HFFc6 (cell line): ENCODE data around the gene RUFY3. TPM values are rescaled to one million over a fixed set of nuclear protein-coding genes. Genes with fewer than 3 reads are reported as not detected.
A peak's percentile ranks its signal among the peaks of the same experiment; 100 is the strongest.
"Not testable (repeated sequence)": the region's sequence is repeated elsewhere in the genome, so short reads cannot be mapped to it uniquely, and the experiment has no call there.

Experiments used
- DNase-seq: peaks from one replicate; pipeline ENCODE4 v3.0.0-alpha.2; 2018
- H3K27ac Mint-ChIP-seq: 2 replicates; pipeline ENCODE4 v1.8.0; 2020; ENCODE audit warnings: mild to moderate bottlenecking, mixed read lengths
- H3K27me3 Mint-ChIP-seq: 2 replicates; pipeline ENCODE4 v1.8.0; 2021; ENCODE audit warnings: mild to moderate bottlenecking, moderate library complexity, mixed read lengths; ENCODE audit not compliant: insufficient read depth
- H3K36me3 Mint-ChIP-seq: 2 replicates; pipeline ENCODE4 v1.8.0; 2021; ENCODE audit warnings: low read depth, mixed read lengths
- H3K4me1 Mint-ChIP-seq: 2 replicates; pipeline ENCODE4 v1.8.0; 2020; ENCODE audit warnings: low read depth, mixed read lengths
- H3K4me3 Mint-ChIP-seq: 2 replicates; pipeline ENCODE4 v1.8.0; 2020; ENCODE audit warnings: mild to moderate bottlenecking, moderate library complexity, mixed read lengths
- H3K9me3 Mint-ChIP-seq: 2 replicates; pipeline ENCODE4 v1.8.0; 2020; ENCODE audit warnings: mild to moderate bottlenecking, mixed read lengths
- total RNA-seq, 6 experiments: library from RNA; stranded (reverse); fragmentation: NEBNext Ultra II Directional; extraction: Animal tissue kit (Norgen Biotek cat#: 25700); gene quantifications; 2 replicates in 1 of 6; 3 replicates in 5 of 6; pipeline ENCODE4 v1.2.3, GENCODE V29; 2021
- TF ChIP-seq, protein P1 (sequence below): fragments of 200-600 bp; sonication (generic); IDR thresholded peaks from 2 replicates; pipeline ENCODE4 v1.5.0; 2021; ENCODE audit warnings: antibody characterized with exemption, mild to moderate bottlenecking

Gene RUFY3
- total RNA-seq, 6 experiments from 2014 or later = 35.7 to 44.8 (median 38.4) TPM

DNA sequence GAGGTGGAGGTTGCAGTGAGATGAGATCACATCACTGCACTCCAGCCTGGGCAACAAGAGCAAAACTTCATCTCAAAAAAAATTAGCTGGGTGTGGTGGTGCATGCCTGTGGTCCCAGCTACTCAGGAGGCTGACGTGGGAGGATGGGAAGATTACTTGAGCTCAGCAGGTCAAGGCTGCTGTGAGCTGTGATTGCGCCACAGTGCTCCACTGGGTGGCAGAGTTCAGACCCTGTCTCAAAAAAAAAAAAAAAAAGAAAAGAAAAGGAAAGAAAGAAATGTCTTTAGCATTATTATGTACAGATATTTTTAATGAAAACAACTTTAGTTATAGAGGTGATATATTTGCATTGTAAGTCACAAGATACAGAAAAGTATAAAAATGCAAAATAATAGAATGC lies 14.2 kb downstream of the RUFY3 start:
- Mint-ChIP-seq H3K4me3 (peak overlapping the region; percentile 21), H3K27ac (peak overlapping the region; percentile 82), H3K4me1 (peaks cover 29% of the 10 kb centered on the region)
- not testable (repeated sequence) for H3K9me3 Mint-ChIP-seq, H3K36me3 Mint-ChIP-seq, H3K27me3 Mint-ChIP-seq
- peak; percentile 48 for DNase-seq
- TF ChIP-seq, protein P1, sequence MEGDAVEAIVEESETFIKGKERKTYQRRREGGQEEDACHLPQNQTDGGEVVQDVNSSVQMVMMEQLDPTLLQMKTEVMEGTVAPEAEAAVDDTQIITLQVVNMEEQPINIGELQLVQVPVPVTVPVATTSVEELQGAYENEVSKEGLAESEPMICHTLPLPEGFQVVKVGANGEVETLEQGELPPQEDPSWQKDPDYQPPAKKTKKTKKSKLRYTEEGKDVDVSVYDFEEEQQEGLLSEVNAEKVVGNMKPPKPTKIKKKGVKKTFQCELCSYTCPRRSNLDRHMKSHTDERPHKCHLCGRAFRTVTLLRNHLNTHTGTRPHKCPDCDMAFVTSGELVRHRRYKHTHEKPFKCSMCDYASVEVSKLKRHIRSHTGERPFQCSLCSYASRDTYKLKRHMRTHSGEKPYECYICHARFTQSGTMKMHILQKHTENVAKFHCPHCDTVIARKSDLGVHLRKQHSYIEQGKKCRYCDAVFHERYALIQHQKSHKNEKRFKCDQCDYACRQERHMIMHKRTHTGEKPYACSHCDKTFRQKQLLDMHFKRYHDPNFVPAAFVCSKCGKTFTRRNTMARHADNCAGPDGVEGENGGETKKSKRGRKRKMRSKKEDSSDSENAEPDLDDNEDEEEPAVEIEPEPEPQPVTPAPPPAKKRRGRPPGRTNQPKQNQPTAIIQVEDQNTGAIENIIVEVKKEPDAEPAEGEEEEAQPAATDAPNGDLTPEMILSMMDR = peak; percentile 64

DNA sequence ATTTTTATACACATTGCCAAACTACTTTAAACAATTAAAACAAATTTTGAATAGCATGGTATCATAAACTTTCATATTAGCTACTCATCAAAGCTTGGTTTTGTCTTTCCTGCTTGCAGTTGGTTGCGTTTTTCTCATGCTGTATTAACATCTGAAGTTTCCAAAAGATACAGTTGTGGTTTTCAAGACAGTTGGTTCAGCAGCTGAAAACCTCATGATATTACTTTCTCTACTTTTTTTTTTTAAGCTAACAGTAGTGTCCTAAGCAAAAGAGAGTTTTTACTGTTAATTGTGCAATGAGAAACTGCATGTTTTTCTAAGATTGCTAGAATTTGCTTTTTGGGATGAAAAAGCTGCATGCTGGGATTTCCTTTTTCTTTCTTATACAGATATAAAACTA lies 15.2 kb downstream of the RUFY3 start:
- H3K27me3 Mint-ChIP-seq = no peaks in the 10 kb centered on the region
- peaks cover 40% of the 10 kb centered on the region for H3K4me1 Mint-ChIP-seq
- TF ChIP-seq, protein P1 = no peak
- no peaks in the 10 kb centered on the region; the same call in 1 of the 2 replicates for H3K36me3 Mint-ChIP-seq
- H3K4me3 Mint-ChIP-seq = no peak overlapping the region
- no peak overlapping the region for H3K27ac Mint-ChIP-seq
- DNase-seq = no peak
- H3K9me3 Mint-ChIP-seq = no peaks in the 10 kb centered on the region

- Mint-ChIP-seq H3K36me3 (no peaks in the 10 kb centered on the region; the same call in 1 of the 2 replicates), H3K27ac (no peak overlapping the region), H3K27me3 (no peaks in the 10 kb centered on the region), H3K9me3 (no peaks in the 10 kb centered on the region), H3K4me3 (no peak overlapping the region), H3K4me1 (peaks cover 44% of the 10 kb centered on the region)
- no peak for DNase-seq
- TF ChIP-seq, protein P1 = no peak
Measured at GRCh38 chr4:70737409-70737808, 15.6 kb downstream of the RUFY3 start.

DNA sequence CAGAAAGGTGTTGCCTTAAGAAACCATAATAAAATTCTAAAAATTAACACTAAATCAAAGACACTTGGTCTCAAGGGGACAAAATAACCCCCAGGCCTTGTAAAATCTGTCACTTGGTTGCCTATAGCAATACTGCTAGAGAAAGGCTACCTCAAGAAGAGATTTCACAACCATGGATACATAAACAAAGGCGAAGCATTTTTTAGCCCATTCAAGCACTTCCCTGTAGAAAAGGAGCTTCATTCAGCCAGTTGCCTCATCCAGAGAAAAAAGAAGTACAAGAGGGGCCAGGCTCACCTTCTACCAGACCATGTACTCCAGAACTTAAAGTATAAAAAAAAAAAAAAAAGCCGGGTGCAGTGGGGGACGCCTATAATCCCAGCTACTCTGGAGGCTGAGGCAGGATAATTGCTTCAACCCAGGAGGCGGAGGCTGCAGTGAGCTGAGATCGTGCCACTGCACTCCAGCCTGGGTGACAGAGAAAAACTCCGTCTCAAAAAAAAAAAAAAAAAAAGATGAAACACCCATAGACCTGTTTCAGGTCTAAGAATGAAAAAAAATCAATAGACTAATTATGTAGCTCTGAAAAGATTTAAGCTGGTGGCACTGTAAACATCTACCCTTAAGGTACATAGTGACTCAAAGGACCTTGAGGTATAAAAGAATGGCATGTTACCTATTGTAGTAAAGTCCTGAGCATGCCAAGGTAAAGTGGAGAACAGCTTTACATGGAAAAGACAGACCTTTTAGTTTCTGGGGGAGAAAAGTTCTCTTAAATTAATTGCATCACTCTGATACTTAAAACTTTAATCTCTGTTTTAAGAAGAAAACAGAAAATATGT lies 18.0 kb downstream of the RUFY3 start:
- TF ChIP-seq, protein P1 = no peak
- no peaks in the 10 kb centered on the region for H3K27me3 Mint-ChIP-seq
- H3K27ac Mint-ChIP-seq = no peak overlapping the region
- peaks cover 42% of the 10 kb centered on the region for H3K4me1 Mint-ChIP-seq
- no peak overlapping the region for H3K4me3 Mint-ChIP-seq
- no peak for DNase-seq
- no peaks in the 10 kb centered on the region for H3K9me3 Mint-ChIP-seq
- H3K36me3 Mint-ChIP-seq = no peaks in the 10 kb centered on the region

DNA sequence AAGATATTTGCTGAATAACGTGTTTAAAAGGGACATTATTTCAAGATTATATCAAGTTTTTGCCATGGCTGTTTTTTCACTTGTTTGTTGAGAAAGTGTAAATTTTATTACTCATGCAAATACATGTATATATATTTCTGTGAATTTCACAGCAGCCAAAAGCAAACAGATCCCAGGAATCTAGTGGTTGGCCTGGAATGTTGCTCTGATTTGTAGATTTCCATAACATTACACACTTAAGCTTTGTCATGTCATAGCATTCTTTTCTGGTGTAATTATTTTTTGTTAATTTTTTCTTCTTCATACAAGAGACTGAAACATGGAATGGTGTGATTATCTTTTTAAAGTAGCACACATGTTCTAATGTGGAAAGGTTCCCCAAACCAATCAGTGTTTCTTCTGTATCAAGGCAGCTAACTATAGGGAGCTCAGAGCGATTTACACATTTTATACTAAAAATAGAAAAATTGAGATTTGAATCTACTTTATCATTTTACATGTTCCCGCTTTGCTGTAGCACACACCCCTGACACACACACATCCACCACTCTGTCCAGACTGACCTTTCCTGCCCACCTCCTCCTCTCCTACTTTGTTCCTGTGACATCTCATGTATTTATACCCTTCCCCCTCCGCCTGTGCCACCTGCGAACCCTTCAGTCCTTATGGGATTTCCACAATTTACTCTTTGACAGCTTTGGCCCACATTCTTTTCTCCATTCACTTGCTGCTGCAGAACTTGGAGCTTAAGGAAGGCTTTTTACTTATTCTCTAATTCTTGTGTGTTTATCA lies 20.3 kb downstream of the RUFY3 start:
- Mint-ChIP-seq H3K9me3 (no peaks in the 10 kb centered on the region), H3K4me1 (peaks cover 36% of the 10 kb centered on the region), H3K27me3 (no peaks in the 10 kb centered on the region), H3K36me3 (no peaks in the 10 kb centered on the region), H3K27ac (peak overlapping the region; percentile 59), H3K4me3 (no peak overlapping the region)
- no peak for DNase-seq
- TF ChIP-seq, protein P1 = no peak
